Measurements from ENCODE around the gene PTPRM.

DNA sequence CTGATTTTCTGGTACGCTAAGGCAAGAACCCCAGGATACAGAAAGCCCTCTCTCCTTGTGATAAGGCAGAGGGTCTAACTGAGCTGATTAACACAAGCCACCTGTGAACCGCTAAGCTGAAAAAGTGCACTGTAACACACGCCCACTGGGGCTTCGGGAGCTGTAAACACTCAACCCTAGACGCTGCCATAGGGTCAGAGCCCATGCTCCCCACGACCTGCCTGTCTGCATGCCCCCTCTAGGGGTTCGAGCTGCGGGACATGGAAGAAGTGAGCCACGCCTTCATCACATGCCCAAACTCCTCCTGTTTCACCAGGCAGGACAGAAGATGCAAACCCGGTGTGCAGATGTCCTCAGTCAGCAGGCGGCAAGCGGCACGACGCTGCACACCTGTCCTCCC is 868.3 kb downstream of the PTPRM start:
- TF ChIP-seq, protein P1, sequence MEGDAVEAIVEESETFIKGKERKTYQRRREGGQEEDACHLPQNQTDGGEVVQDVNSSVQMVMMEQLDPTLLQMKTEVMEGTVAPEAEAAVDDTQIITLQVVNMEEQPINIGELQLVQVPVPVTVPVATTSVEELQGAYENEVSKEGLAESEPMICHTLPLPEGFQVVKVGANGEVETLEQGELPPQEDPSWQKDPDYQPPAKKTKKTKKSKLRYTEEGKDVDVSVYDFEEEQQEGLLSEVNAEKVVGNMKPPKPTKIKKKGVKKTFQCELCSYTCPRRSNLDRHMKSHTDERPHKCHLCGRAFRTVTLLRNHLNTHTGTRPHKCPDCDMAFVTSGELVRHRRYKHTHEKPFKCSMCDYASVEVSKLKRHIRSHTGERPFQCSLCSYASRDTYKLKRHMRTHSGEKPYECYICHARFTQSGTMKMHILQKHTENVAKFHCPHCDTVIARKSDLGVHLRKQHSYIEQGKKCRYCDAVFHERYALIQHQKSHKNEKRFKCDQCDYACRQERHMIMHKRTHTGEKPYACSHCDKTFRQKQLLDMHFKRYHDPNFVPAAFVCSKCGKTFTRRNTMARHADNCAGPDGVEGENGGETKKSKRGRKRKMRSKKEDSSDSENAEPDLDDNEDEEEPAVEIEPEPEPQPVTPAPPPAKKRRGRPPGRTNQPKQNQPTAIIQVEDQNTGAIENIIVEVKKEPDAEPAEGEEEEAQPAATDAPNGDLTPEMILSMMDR (IDR thresholded peaks at IDR 0.05): no peak
- TF ChIP-seq POLR2A (IDR thresholded peaks at IDR 0.05) (no peak), EP300 (IDR thresholded peaks at IDR 0.05) (no peak)

Measured in ovary (tissue), 3 donors.